Left lung (tissue), 10 donors: Measurements from ENCODE around the gene CDKN3. TPM values are rescaled to one million over a fixed set of nuclear protein-coding genes. Genes with fewer than 3 reads are reported as not detected.
"Not testable (repeated sequence)": the region's sequence is repeated elsewhere in the genome, so short reads cannot be mapped to it uniquely, and the experiment has no call there.

ENCODE experiments used
- ATAC-seq: fragments of 200-7000 bp; cut with Tn5 transposase; one replicate; pipeline ENCODE4 v1.9.1; 2020; ENCODE audit warnings: moderate library complexity
- DNase-seq, 4 donors: peaks; one replicate each; pipeline ENCODE4 v3.0.0-alpha.2; 2013 to 2020
- H3K27ac ChIP-seq, 2 donors: fragments of 200-600 bp; sonication (generic) in 1 of 2; one replicate each; pipeline versions ENCODE4 v1.5.0 to v1.8.0; 2020 to 2021
- H3K27me3 ChIP-seq, 2 donors: fragments of 200-600 bp; sonication (generic) in 1 of 2; one replicate each; pipeline versions ENCODE4 v1.5.0 to v1.8.0; 2020 to 2021
- H3K36me3 ChIP-seq, 2 donors: fragments of 200-600 bp; sonication (generic) in 1 of 2; one replicate each; pipeline versions ENCODE4 v1.5.0 to v1.8.0; 2020 to 2021
- H3K4me1 ChIP-seq, 2 donors: fragments of 200-600 bp; one replicate each; pipeline ENCODE4 v1.8.0; 2021
- H3K4me3 ChIP-seq, 2 donors: fragments of 200-600 bp; sonication (generic) in 1 of 2; one replicate each; pipeline versions ENCODE4 v1.5.0 to v1.8.0; 2020 to 2021; ENCODE audit warnings: mild to moderate bottlenecking in 1 of 2
- H3K9me3 ChIP-seq, 2 donors: fragments of 200-600 bp; sonication (generic) in 1 of 2; one replicate each; pipeline versions ENCODE4 v1.5.0 to v1.8.0; 2020 to 2021
- intact Hi-C, 2 donors: fragments of 100-400 bp; cut with DNase I; formaldehyde crosslinking; loops; one replicate each; pipeline versions ENCODE4 v1.11.2 to v1.14.2; 2022
- polyA plus RNA-seq, 6 donors: library from polyadenylated mRNA; unstranded; fragments of 120-200 nt; gene quantifications; one replicate each; pipeline ENCODE4 v1.2.1, GENCODE V29; 2013; ENCODE audit not compliant: insufficient read length in 6 of 6
- total RNA-seq, 2 donors: library from RNA; stranded (reverse); fragmentation: NEBNext Ultra II Directional; extraction: Animal tissue kit (Norgen Biotek cat#: 25700); gene quantifications; one replicate each; pipeline ENCODE4 v1.2.1, GENCODE V29; 2021
- TF ChIP-seq, protein P1 (sequence below), 2 donors: fragments of 200-600 bp; sonication (generic) in 1 of 2; IDR thresholded peaks; one replicate each; pipeline versions ENCODE4 v1.5.0 to v1.8.0; 2021; ENCODE audit warnings: antibody characterized with exemption in 2 of 2
- donor health status: DM: no; HTN: yes; CAD: no.
- donor health status: DM: no; HTN: no; CAD: no.

The CDKN3 gene
- total and polyA plus RNA-seq, 8 donors: 2.7 to 38.7 (median 20.2) TPM

DNA sequence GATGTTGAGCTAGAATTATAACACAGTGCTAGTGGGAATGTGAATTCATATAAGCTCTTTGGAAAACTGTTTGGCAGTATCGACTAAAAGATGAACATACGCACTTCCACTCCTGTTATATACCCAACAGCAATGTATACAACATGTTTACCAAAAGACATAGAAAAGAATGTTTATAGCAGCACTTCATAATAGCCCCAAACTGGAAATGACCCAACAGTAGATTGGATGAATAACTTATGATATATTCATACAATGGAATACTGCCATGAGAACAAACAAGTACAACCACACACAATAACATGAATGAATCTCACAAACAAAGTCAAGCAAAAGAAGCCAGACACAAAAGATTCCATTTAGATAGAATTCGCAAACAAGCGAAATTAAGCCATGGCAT is 28.5 kb upstream of the CDKN3 start:
- Histone ChIP-seq H3K27me3 (no peaks in the 10 kb centered on the region), H3K36me3 (no peaks in the 10 kb centered on the region), H3K4me1 (peaks cover 0 to 6% of the 10 kb centered on the region in 2 donors), H3K4me3 (no peak overlapping the region), H3K9me3 (no peaks in the 10 kb centered on the region), H3K27ac (no peak overlapping the region)
- TF ChIP-seq, protein P1, sequence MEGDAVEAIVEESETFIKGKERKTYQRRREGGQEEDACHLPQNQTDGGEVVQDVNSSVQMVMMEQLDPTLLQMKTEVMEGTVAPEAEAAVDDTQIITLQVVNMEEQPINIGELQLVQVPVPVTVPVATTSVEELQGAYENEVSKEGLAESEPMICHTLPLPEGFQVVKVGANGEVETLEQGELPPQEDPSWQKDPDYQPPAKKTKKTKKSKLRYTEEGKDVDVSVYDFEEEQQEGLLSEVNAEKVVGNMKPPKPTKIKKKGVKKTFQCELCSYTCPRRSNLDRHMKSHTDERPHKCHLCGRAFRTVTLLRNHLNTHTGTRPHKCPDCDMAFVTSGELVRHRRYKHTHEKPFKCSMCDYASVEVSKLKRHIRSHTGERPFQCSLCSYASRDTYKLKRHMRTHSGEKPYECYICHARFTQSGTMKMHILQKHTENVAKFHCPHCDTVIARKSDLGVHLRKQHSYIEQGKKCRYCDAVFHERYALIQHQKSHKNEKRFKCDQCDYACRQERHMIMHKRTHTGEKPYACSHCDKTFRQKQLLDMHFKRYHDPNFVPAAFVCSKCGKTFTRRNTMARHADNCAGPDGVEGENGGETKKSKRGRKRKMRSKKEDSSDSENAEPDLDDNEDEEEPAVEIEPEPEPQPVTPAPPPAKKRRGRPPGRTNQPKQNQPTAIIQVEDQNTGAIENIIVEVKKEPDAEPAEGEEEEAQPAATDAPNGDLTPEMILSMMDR (IDR thresholded peaks at IDR 0.05): no peak
- intact Hi-C loops: no loop called here
- no peak for ATAC-seq
- no peak for DNase-seq

DNA sequence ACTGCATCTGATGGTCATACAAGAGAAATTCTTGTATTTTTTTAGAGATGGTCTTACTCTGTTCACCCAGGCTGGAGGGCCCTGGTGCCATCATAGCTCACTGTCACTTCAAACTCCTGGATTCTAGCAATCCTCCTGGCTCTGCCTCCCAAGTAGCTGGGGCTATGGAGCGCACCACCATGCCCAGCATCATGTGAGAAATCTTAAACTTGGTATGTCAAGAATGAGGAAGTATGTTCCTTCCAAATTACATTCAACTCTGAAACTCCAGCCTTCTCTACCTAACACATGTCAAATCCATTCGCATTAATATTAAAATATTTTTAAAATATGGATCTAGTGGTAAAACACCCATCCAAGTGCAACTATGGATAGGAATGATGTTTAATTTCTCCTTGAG is 27.5 kb upstream of the CDKN3 start:
- Histone ChIP-seq H3K4me1 (peaks cover 0 to 6% of the 10 kb centered on the region in 2 donors), H3K36me3 (no peaks in the 10 kb centered on the region), H3K4me3 (no peak overlapping the region), H3K27me3 (no peaks in the 10 kb centered on the region), H3K27ac (no peak overlapping the region), H3K9me3 (no peaks in the 10 kb centered on the region)
- TF ChIP-seq, protein P1 (IDR thresholded peaks at IDR 0.05): no peak
- intact Hi-C loops: no loop called here
- DNase-seq (no peak), ATAC-seq (no peak)

- intact Hi-C loops: no loop called here
- Histone ChIP-seq H3K4me1 (peaks cover 0 to 4% of the 10 kb centered on the region in 2 donors), H3K36me3 (no peaks in the 10 kb centered on the region), H3K27ac (no peak overlapping the region), H3K27me3 (no peaks in the 10 kb centered on the region), H3K4me3 (no peak overlapping the region), H3K9me3 (no peaks in the 10 kb centered on the region)
- no peak for ATAC-seq
- TF ChIP-seq, protein P1 (IDR thresholded peaks at IDR 0.05): no peak
- no peak for DNase-seq
Measured at GRCh38 chr14:54370323-54371198, 26.2 kb upstream of the CDKN3 start.

GRCh38 chr14:54374117-54374884 is 22.5 kb upstream of the CDKN3 start:
- ATAC-seq (no peak), DNase-seq (no peak)
- H3K27me3 ChIP-seq: no peaks in the 10 kb centered on the region
- TF ChIP-seq, protein P1 (IDR thresholded peaks at IDR 0.05): no peak
- no peaks in the 10 kb centered on the region for H3K4me1 ChIP-seq
- H3K36me3 ChIP-seq: no peaks in the 10 kb centered on the region
- H3K9me3 ChIP-seq: no peaks in the 10 kb centered on the region
- intact Hi-C loops: no loop called here
- H3K27ac ChIP-seq: no peak overlapping the region
- no peak overlapping the region for H3K4me3 ChIP-seq

DNA sequence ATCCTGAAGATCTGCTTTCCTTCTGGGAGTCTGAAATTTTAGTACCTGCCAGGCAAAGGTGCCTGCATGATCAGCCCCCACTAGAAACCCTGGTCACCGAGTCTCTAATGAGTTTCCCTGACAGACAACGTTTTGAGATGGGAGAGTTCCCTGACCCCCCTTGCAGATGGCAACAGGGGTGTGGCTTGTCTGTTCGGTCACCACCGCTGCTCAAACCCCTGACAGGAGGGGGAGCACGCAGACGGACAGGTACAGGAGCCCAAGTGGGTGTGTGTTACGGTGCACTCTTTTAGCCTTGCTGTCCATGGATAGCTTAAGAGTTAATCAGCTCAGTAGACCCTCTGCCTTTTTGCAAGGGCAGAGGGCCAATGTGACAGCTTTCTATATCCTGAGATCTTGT is 19.3 kb upstream of the CDKN3 start:
- TF ChIP-seq, protein P1 (IDR thresholded peaks at IDR 0.05): no peak
- intact Hi-C loops: no loop called here
- H3K27me3 ChIP-seq: no peaks in the 10 kb centered on the region

GRCh38 chr14:54378893-54379292 is 17.9 kb upstream of the CDKN3 start:
- H3K4me3 ChIP-seq, H3K36me3 ChIP-seq, intact Hi-C loops, H3K27me3 ChIP-seq, H3K4me1 ChIP-seq, ATAC-seq, DNase-seq, H3K27ac ChIP-seq, H3K9me3 ChIP-seq: not testable (repeated sequence)

More for the DNA sequence above, 19.3 kb upstream of the CDKN3 start:
- no peak for DNase-seq
- H3K9me3 ChIP-seq: no peaks in the 10 kb centered on the region
- no peaks in the 10 kb centered on the region for H3K4me1 ChIP-seq
- no peak overlapping the region for H3K27ac ChIP-seq
- no peak for ATAC-seq
- H3K4me3 ChIP-seq: no peak overlapping the region
- no peaks in the 10 kb centered on the region for H3K36me3 ChIP-seq

GRCh38 chr14:54380558-54380957 is 16.2 kb upstream of the CDKN3 start:
- not testable (repeated sequence) for ATAC-seq, H3K36me3 ChIP-seq, DNase-seq

More at GRCh38 chr14:54380558-54380957, 16.2 kb upstream of the CDKN3 start:
- intact Hi-C loops, H3K9me3 ChIP-seq, H3K4me3 ChIP-seq, H3K27ac ChIP-seq, H3K27me3 ChIP-seq, H3K4me1 ChIP-seq: not testable (repeated sequence)
